H1 (cell line): Measurements from ENCODE around the gene IRF9. TPM values are rescaled to one million over a fixed set of nuclear protein-coding genes. Genes with fewer than 3 reads are reported as not detected.

Experiments
- CTCF ChIA-PET: fragments of 300-600 bp; sonication (Branson Sonifier 250); formaldehyde crosslinking; loops from one replicate; lab custom pipeline; 2021; ENCODE audit not compliant: partially characterized antibody; lab: Charles Lee
- POLR2A ChIA-PET: fragments of 300-600 bp; sonication (Branson Sonifier 250); formaldehyde crosslinking; loops from one replicate; lab custom pipeline; 2021; ENCODE audit warnings: inconsistent platforms; ENCODE audit not compliant: partially characterized antibody; lab: Charles Lee
- DNase-seq, 2 experiments: peaks; one replicate each; pipeline versions ENCODE4 v3.0.0 to v3.0.0-alpha.2; 2010 to 2022; ENCODE audit warnings: low spot score in 2 of 2, low read depth in 1 of 2, mixed read lengths in 1 of 2
- FAIRE-seq: peaks from 2 replicates; lab custom pipeline; 2011; peaks lifted over from hg19 to GRCh38; lab: Jason Lieb, UNC
- H2AFZ ChIP-seq: 2 replicates; pipeline ENCODE4 v1.8.1; 2012; ENCODE audit warnings: low read length, inconsistent platforms
- H2AK5ac ChIP-seq: 2 replicates; pipeline ENCODE4 v1.6.1; 2013; ENCODE audit warnings: low read depth, low read length
- H2BK120ac ChIP-seq: replicated peaks from 2 replicates; pipeline ENCODE3; 2013; ENCODE audit warnings: low read depth, low read length, inconsistent platforms
- H2BK12ac ChIP-seq: 2 replicates; pipeline ENCODE4 v1.6.1; 2013; ENCODE audit warnings: low read depth, low read length
- H2BK15ac ChIP-seq: 2 replicates; pipeline ENCODE4 v1.6.1; 2013; ENCODE audit warnings: low read length
- H2BK20ac ChIP-seq: 2 replicates; pipeline ENCODE4 v1.6.1; 2013; ENCODE audit warnings: low read length
- H2BK5ac ChIP-seq: 2 replicates; pipeline ENCODE4 v1.6.1; 2013; ENCODE audit warnings: low read depth, low read length
- H3K14ac ChIP-seq: 2 replicates; pipeline ENCODE4 v1.6.1; 2013; ENCODE audit warnings: inconsistent platforms; ENCODE audit not compliant: insufficient read length
- H3K18ac ChIP-seq: 2 replicates; pipeline ENCODE4 v1.6.1; 2013; ENCODE audit warnings: low read length; ENCODE audit errors: extremely low read depth
- H3K23ac ChIP-seq: 2 replicates; pipeline ENCODE4 v1.6.1; 2013; ENCODE audit warnings: inconsistent platforms; ENCODE audit not compliant: insufficient read length
- H3K23me2 ChIP-seq: 2 replicates; pipeline ENCODE4 v1.6.1; 2013; ENCODE audit warnings: low read depth, low read length
- H3K27ac ChIP-seq: 2 replicates; pipeline ENCODE4 v1.6.1; 2011; ENCODE audit warnings: low read depth, low read length, inconsistent platforms
- H3K27me3 ChIP-seq, 4 experiments: replicated peaks in 1 of 4; 1 replicate in 1 of 4; 2 replicates in 3 of 4; pipeline versions ENCODE4 v1.6.1 to v1.8.1; 2011 to 2013; ENCODE audit warnings: low read length in 3 of 4, mild to moderate bottlenecking in 3 of 4, inconsistent platforms in 2 of 4, mixed read lengths in 2 of 4, moderate library complexity in 1 of 4; ENCODE audit not compliant: control insufficient read depth in 3 of 4, insufficient read depth in 3 of 4; ENCODE audit errors: extremely low read depth in 1 of 4
- H3K36me3 ChIP-seq, 4 experiments: 2 replicates each; pipeline versions ENCODE4 v1.6.1 to v1.8.1; 2011 to 2013; ENCODE audit warnings: mild to moderate bottlenecking in 4 of 4, low read length in 3 of 4, moderate library complexity in 2 of 4, control low read depth in 1 of 4, inconsistent platforms in 1 of 4; ENCODE audit not compliant: insufficient read depth in 4 of 4, control insufficient read depth in 2 of 4
- H3K4ac ChIP-seq: replicated peaks from 2 replicates; pipeline ENCODE3; 2013; ENCODE audit warnings: low read length, low read depth, mixed read lengths, inconsistent platforms; ENCODE audit not compliant: insufficient read length
- H3K4me1 ChIP-seq, 4 experiments: replicated peaks in 1 of 4; 1 replicate in 1 of 4; 2 replicates in 3 of 4; pipeline versions ENCODE4 v1.6.1 to v1.8.1; 2011 to 2013; ENCODE audit warnings: low read length in 3 of 4, inconsistent platforms in 2 of 4, mixed read lengths in 1 of 4; ENCODE audit not compliant: insufficient read depth in 4 of 4, control insufficient read depth in 3 of 4
- H3K4me2 ChIP-seq, 2 experiments: 2 replicates each; pipeline versions ENCODE4 v1.6.1 to v1.8.1; 2011 to 2013; ENCODE audit warnings: low read depth in 2 of 2, low read length in 2 of 2, control low read depth in 1 of 2, inconsistent platforms in 1 of 2, mild to moderate bottlenecking in 1 of 2; ENCODE audit not compliant: insufficient read depth in 1 of 2
- H3K4me3 ChIP-seq, 4 experiments: fragments of 200-600, 300-600 bp in 1 of 4; sonication (generic), shearing (Covaris generic), sonication (Bioruptor Twin) in 1 of 4; 2 replicates each; pipeline versions ENCODE4 v1.5.1 to v1.8.1; 2011 to 2016; ENCODE audit warnings: low read length in 4 of 4, low read depth in 3 of 4, control low read depth in 2 of 4, inconsistent platforms in 2 of 4, mild to moderate bottlenecking in 2 of 4, mixed read lengths in 1 of 4, moderate library complexity in 1 of 4; ENCODE audit not compliant: insufficient read depth in 2 of 4; ENCODE audit errors: extremely low read depth in 1 of 4
- H3K56ac ChIP-seq: replicated peaks from 2 replicates; pipeline ENCODE3; 2013; ENCODE audit warnings: low read depth, mild to moderate bottlenecking, mixed read lengths, low read length, inconsistent platforms; ENCODE audit not compliant: insufficient read length
- H3K79me1 ChIP-seq: 2 replicates; pipeline ENCODE4 v1.6.1; 2013; ENCODE audit warnings: low read depth, low read length, control low read depth
- H3K79me2 ChIP-seq, 2 experiments: 2 replicates each; pipeline versions ENCODE4 v1.6.1 to v1.8.1; 2012 to 2013; ENCODE audit warnings: low read length in 2 of 2, mild to moderate bottlenecking in 2 of 2, inconsistent platforms in 1 of 2; ENCODE audit not compliant: insufficient read depth in 2 of 2, control insufficient read depth in 1 of 2
- H3K9ac ChIP-seq, 4 experiments: replicated peaks in 1 of 4; 1 replicate in 1 of 4; 2 replicates in 3 of 4; pipeline versions ENCODE4 v1.6.1 to v1.8.1; 2011 to 2013; ENCODE audit warnings: low read depth in 3 of 4, low read length in 3 of 4, control low read depth in 2 of 4, mild to moderate bottlenecking in 2 of 4, moderate library complexity in 2 of 4, inconsistent platforms in 1 of 4; ENCODE audit errors: extremely low read depth in 1 of 4
- H3K9me3 ChIP-seq, 2 experiments: 2 replicates each; pipeline versions ENCODE4 v1.6.1 to v1.8.1; 2012 to 2013; ENCODE audit warnings: mild to moderate bottlenecking in 2 of 2, moderate library complexity in 2 of 2, control low read depth in 1 of 2, inconsistent platforms in 1 of 2, low read depth in 1 of 2, low read length in 1 of 2, mixed read lengths in 1 of 2; ENCODE audit not compliant: insufficient read depth in 2 of 2
- H4K20me1 ChIP-seq, 2 experiments: replicated peaks in 1 of 2; 2 replicates each; pipeline versions ENCODE3 to v1.8.1; 2011 to 2013; ENCODE audit warnings: inconsistent platforms in 2 of 2, low read length in 2 of 2, mild to moderate bottlenecking in 1 of 2; ENCODE audit not compliant: insufficient read depth in 2 of 2, control insufficient read depth in 1 of 2
- H4K5ac ChIP-seq: 2 replicates; pipeline ENCODE4 v1.6.1; 2013; ENCODE audit warnings: low read length, low read depth, mixed read lengths, inconsistent platforms; ENCODE audit not compliant: insufficient read length
- H4K8ac ChIP-seq: 2 replicates; pipeline ENCODE4 v1.8.0; 2013; ENCODE audit warnings: mild to moderate bottlenecking, moderate library complexity, low read length, inconsistent platforms; ENCODE audit not compliant: insufficient read depth; ENCODE audit errors: extremely low read depth
- H4K91ac ChIP-seq: replicated peaks from 2 replicates; pipeline ENCODE3; 2013; ENCODE audit warnings: low read length, mixed read lengths, inconsistent platforms; ENCODE audit not compliant: insufficient read length
- BCL11A ChIP-seq, 2 experiments: IDR thresholded peaks; one replicate each; pipeline ENCODE4 v1.6.1; 2011; ENCODE audit warnings: low read depth in 2 of 2, low read length in 2 of 2, mild to moderate bottlenecking in 2 of 2
- SAP30 ChIP-seq: fragments of 300-600 bp; sonication (generic); IDR thresholded peaks from 2 replicates; pipeline ENCODE4 v1.7.1; 2012; ENCODE audit warnings: low read length, moderate library complexity, mild to moderate bottlenecking, inconsistent platforms; ENCODE audit not compliant: insufficient read depth, insufficient replicate concordance
- WGBS, 2 experiments: shearing (Covaris generic) in 1 of 2; methylation state at CpG; one replicate each; pipeline versions ENCODE4 v1.1.6 to v1.1.7; 2013 to 2015; ENCODE audit warnings: low lambda C conversion rate in 2 of 2, mixed read lengths in 2 of 2, inconsistent platforms in 1 of 2, low coverage in 1 of 2, missing lambda C conversion rate in 1 of 2; ENCODE audit not compliant: insufficient replicate concordance in 2 of 2, insufficient coverage in 1 of 2, insufficient read length in 1 of 2; ENCODE audit errors: extremely low coverage in 1 of 2, missing lambda C conversion rate in 1 of 2; 5-methylcytosine and 5-hydroxymethylcytosine counted together
- polyA plus RNA-seq, 7 experiments: library from polyadenylated mRNA; depleted of rRNA in 3 of 7; stranded (reverse) in 5 of 7; unstranded in 2 of 7; fragments of >200 nt in 5 of 7; fragments of 200-250 nt in 2 of 7; gene quantifications; 1 replicate in 5 of 7; 2 replicates in 1 of 7; 4 replicates in 1 of 7; pipeline versions ENCODE4 v1.2.1 to v1.2.3, GENCODE V29; 2011 to 2013; ENCODE audit warnings: missing spikeins in 2 of 7, mixed read lengths in 2 of 7
- total RNA-seq: library from RNA; stranded (reverse); fragmentation: NEBNext Ultra II Directional; extraction: Animal tissue kit (Norgen Biotek cat#: 25700); gene quantifications from 2 replicates; pipeline ENCODE4 v1.2.1, GENCODE V29; 2021

The IRF9 gene
- total and polyA plus RNA-seq, 2 of the 8 experiments (the other 6 are each of a cell fraction or from before 2014, with no cell fraction given) = 11.4 to 13.2 TPM

GRCh38 chr14:24160499-24160849, 591 bp upstream of the IRF9 start:
- Histone ChIP-seq H3K9ac (no peak overlapping the region), H3K79me2 (no peaks in the 10 kb centered on the region), H3K4me1 (peaks cover 0 to 10% (median 2%) of the 10 kb centered on the region in 4 experiments; a peak in 3 of 7 replicates), H3K9me3 (no peaks in the 10 kb centered on the region), H4K91ac (no peak overlapping the region), H2AFZ (no peak overlapping the region), H3K23me2 (0 out of 2 replicates have a peak, but pooled peaks cover 2% of the 10 kb centered on the region), H4K5ac (no peak overlapping the region), H3K56ac (no peak overlapping the region), H4K20me1 (peaks cover 2 to 19% of the 10 kb centered on the region in 2 experiments), H3K4me3 (no peak overlapping the region), H2BK120ac (no peak overlapping the region), H3K23ac (no peak overlapping the region), H2BK5ac (no peak overlapping the region), H3K4ac (no peak overlapping the region), H3K36me3 (peaks cover 22 to 44% (median 35%) of the 10 kb centered on the region in 4 experiments), H2AK5ac (no peak overlapping the region), H3K27me3 (no peaks in the 10 kb centered on the region), H3K27ac (no peak overlapping the region), H2BK15ac (no peak overlapping the region), H3K79me1 (no peaks in the 10 kb centered on the region), H2BK12ac (no peak overlapping the region), H2BK20ac (no peak overlapping the region), H3K4me2 (no peak overlapping the region), H3K18ac (no peak overlapping the region), H4K8ac (no peak overlapping the region), H3K14ac (no peak overlapping the region)
- DNase-seq (no peak), FAIRE-seq (no peak)
- WGBS, 2 experiments = 100% methylated on average over 3 of the region's 4 CpGs; no CpG with 5 or more reads in 1 of the 2 experiments
- POLR2A ChIA-PET = interaction anchor here (0.7 to 7.6 kb wide), 26 partner anchors 10 to 158 kb away, joined by 3 to 93 read pairs (median 5); partner anchors contain the start of genes CHMP4A, DCAF11, DHRS1 and EMC9
- CTCF ChIA-PET = interaction anchor here (0.6 to 3.3 kb wide), 32 partner anchors 9 to 197 kb away, joined by 3 to 26 read pairs (median 5); partner anchors contain the start of genes CIDEB, DCAF11, IPO4 and NRL
- no peak for TF ChIP-seq SAP30
- TF ChIP-seq BCL11A (IDR thresholded peaks at IDR 0.05; ENCODE audit: low read depth in 2 of 2, low read length in 2 of 2) = no peak
